Retinal pigment epithelial cell (primary cell): ENCODE data around the gene PRAMEF11.
"Not testable (repeated sequence)": the region's sequence is repeated elsewhere in the genome, so short reads cannot be mapped to it uniquely, and the experiment has no call there.

Experiments
- DNase-seq: peaks from one replicate; pipeline ENCODE4 v3.0.0-alpha.2; 2010; ENCODE audit warnings: low read depth
- H3K4me3 ChIP-seq: 2 replicates; pipeline ENCODE4 v1.5.1; 2011; ENCODE audit warnings: mild to moderate bottlenecking, low read length, control low read depth, moderate library complexity
- TF ChIP-seq, protein P1 (sequence below): conservative IDR thresholded peaks from 2 replicates; pipeline ENCODE4 v1.5.1; 2011; ENCODE audit warnings: low read depth, low read length, control low read depth, inconsistent platforms

The PRAMEF11 gene

DNA sequence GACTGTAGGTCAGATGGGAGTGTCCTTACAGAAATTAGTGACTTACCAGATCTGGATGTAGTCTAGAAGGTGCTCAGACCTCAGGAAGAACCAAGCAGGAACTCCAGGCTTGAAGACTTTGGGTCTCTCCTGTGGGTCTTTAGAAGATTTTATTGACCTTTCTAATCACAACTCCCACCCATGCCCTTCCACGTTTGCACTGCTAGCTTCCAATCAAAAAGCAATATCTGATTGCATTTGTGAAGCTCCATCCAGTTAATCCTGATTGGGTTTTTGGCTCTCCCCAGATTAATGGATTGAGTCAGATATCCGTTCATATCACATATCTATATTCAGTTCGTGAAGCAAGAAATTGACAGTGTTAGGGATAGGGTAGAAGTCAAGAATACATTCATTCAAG is at the start of gene PRAMEF11:
PRAMEF11 (minus strand) TSS at position 101 of the 400 bp plus-strand sequence. CDS start 2,621 bp downstream, outside the sequence.
- not testable (repeated sequence) for DNase-seq, H3K4me3 ChIP-seq

DNA sequence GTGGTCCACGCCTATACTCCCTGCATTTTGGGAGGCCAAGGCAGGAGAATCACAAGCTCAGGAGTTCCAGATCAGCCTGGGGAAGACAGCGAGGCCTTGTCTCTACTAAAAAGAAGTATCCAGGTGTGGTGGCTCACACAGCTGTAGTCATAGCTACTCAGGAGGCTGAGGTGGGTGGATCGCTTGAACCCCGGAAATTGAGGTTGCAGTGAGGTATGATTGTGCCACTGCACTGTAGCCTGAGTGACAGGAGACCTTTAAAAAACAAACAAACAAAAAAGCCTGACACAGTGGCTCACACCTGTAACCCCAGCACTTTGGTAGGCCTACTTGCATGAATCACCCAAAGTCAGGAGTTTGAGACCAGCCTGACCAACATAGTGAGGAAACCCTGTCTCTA is 47.2 kb upstream of the PRAMEF11 start:
- not testable (repeated sequence) for H3K4me3 ChIP-seq, DNase-seq

DNA sequence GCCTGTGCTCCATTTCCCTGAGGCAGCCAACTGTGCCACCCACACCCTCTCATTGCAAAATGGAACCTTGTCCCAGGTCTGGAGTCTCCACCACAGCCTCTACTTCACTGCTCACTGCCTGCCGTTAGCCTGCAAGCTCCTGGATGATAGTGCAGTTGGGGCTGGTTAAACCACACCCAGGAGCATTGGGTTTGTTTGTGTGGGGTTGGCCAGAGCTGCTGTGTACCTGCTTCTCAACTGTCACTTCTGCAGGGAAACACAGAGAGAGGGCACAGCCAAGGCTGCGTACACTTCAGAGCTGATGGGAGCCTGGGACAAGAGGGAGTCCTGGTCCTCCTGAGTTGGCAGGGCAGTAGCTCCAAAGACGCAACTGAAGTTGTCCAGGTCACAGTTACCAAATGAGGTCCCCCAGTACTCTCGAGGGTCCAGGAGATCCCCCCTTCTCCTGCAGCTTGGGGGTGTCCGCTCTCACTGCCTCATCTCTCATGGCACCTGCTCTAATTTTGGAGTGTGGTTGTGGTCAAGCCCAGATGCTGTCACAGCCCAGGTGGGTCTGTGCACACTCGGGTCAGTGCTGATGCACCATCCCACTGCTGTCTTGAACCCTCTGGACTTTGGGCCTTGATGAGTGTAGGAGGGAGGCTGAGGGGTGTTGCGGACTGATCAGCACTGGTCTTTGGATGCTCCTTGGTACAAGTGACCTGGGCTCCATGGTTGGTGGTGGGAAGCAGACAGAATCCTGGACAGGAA is 32.1 kb upstream of the PRAMEF11 start:
- not testable (repeated sequence) for DNase-seq, H3K4me3 ChIP-seq

DNA sequence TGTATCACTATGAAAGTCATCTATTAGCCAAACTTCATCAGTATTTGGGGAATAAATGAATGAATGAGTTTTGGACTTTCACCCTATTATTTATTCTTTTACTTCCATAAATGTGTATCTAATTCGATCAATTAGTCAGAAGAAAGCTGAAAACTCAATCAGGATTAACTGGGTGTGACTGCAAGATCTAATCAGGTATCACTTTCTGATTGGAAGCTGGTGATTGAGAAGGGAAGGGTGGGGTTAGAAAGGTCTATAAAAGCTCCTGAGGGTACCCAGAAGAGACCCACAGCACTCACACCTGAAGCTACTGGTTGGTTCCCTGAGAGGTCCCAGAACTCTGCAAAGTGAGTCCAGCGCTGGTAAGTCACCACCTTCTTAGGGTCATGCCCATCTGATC is 25.6 kb upstream of the PRAMEF11 start, which contains the start of gene PRAMEF2:
PRAMEF2 (plus strand) TSS at position 301 of the 400 bp plus-strand sequence. CDS start 1,924 bp downstream, outside the sequence.
- DNase-seq, H3K4me3 ChIP-seq: not testable (repeated sequence)

DNA sequence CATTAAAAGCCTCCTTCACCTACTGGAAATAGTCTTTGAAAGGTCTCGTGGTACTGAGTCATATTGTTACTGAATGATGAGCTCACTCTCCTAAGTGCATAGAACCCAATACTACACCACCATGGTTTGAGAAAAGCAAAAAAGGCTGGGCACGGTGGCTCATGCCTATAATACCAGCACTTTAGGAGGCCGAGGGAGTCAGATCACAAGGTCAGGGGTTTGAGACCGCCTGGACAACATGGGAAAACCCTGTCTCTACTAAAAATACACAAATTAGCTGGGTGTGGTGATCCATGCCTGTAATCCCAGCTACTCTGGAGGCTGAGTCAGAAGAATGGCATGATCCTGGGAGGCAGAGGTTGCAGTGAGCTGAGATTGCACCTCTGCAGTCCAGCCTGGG is 20.6 kb upstream of the PRAMEF11 start:
- DNase-seq = peak; percentile 6
- TF ChIP-seq, protein P1, sequence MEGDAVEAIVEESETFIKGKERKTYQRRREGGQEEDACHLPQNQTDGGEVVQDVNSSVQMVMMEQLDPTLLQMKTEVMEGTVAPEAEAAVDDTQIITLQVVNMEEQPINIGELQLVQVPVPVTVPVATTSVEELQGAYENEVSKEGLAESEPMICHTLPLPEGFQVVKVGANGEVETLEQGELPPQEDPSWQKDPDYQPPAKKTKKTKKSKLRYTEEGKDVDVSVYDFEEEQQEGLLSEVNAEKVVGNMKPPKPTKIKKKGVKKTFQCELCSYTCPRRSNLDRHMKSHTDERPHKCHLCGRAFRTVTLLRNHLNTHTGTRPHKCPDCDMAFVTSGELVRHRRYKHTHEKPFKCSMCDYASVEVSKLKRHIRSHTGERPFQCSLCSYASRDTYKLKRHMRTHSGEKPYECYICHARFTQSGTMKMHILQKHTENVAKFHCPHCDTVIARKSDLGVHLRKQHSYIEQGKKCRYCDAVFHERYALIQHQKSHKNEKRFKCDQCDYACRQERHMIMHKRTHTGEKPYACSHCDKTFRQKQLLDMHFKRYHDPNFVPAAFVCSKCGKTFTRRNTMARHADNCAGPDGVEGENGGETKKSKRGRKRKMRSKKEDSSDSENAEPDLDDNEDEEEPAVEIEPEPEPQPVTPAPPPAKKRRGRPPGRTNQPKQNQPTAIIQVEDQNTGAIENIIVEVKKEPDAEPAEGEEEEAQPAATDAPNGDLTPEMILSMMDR = no peak
- no peak overlapping the region for H3K4me3 ChIP-seq

DNA sequence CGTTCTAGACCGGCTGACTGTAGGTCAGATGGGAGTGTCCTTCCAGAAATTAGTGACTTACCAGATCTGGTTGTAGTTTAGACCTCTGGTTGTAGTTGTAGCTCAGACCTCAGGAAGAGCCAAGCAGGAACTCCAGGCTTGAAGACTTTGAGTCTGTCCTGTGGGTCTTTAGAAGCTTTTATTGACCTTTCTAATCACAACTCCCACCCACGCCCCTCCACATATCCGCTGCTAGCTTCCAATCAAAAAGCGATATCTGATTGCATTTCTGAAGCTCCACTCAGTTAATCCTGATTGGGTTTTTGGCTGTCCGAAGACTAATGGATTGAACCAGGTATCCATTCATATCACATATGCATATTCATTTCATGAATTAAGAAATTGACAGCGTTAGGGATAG is 17.4 kb upstream of the PRAMEF11 start, which contains the start of gene HNRNPCL1:
HNRNPCL1 (minus strand) TSS at position 101 of the 400 bp plus-strand sequence. CDS start 431 bp downstream, outside the sequence.
- not testable (repeated sequence) for DNase-seq, H3K4me3 ChIP-seq

DNA sequence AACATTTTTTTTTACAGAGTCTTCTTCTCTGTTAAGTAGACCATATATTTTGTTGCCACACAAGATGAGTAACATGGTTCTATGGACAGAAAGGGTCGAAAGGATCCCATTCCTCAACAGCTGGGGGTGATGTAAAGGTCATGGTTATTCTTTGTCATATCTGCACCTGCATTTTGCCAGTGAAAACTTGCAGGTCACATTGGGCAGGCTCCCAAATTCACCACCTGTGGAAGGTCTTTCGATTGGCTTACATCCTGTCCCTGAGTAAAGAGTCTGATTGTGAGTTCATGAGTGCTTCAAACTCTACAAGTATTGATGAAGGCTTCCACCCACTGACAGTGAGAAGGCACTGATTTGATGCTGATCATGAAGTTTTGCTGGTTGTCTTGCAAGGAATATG is 2.0 kb upstream of the PRAMEF11 start:
- not testable (repeated sequence) for H3K4me3 ChIP-seq, DNase-seq

DNA sequence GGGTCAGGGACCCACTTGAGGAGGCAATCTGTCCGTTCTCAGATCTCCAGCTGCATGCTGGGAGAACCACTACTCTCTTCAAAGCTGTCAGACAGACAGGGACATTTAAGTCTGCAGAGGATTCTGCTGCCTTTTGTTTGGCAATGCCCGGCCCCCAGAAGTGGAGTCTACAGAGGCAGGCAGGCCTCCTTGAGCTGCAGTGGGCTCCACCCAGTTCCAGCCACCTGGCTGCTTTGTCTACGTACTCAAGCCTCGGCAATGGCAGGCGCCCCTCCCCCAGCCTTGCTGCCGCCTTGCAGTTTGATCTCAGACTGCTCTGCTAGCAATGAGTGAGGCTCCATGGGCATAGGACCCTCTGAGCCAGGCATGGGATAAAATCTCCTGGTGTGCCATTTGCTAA is 12.1 kb downstream of the PRAMEF11 start:
- DNase-seq, H3K4me3 ChIP-seq: not testable (repeated sequence)

DNA sequence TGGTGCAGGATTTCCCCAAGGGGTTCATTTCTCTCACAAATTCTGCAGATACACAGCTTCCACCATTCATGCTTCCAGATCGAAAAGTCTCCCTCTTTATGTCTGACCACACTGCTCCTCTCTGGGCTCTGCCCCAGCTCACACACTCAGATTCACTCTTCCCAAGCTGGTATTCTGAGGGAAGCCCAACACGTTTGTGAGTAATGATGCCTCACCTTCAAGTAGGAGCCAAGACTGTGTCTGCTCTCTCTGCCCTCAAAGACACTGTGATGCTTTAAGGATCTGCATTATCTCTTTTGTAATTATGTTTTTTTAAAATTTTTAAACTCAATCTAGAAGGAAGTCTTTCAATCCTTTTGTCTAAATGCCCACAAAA is 19.8 kb downstream of the PRAMEF11 start:
- no peak overlapping the region for H3K4me3 ChIP-seq
- TF ChIP-seq, protein P1 = no peak
- DNase-seq = no peak

DNA sequence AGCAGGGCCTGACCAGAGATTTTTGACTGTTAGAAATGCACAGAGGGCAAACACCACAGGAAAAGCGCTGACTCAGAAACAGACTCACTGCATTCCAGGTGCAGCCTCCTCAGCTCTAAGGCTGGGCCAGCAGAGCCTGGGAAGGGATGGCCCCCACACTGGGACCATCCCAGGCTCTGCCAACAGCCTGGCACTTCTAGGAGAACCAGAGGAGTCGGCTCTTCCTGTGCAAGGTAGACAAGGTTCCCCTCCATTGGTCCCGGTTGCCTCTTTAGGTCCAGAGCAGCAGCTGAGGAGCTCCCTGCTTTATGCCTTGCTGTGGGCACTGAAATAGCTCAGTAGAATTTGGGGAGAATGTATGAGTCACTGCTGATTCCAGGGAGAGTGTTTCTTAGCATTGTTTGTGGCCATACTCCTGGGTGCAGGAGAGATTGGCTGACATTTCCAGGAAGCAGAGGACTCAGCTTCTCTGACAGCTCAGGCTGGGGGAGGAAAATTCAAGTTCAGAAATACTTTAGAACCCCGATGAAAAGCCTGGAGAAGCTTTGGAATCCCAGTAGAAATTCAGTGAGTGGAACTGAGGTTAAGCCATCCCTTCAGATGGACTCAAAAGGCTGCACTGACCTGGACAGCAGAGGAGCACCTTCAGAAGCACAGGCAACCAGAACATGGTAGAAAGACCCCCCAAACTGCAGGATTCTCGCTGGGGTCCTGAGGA is 20.4 kb downstream of the PRAMEF11 start:
- DNase-seq = no peak
- TF ChIP-seq, protein P1 = no peak
- H3K4me3 ChIP-seq = no peak overlapping the region

DNA sequence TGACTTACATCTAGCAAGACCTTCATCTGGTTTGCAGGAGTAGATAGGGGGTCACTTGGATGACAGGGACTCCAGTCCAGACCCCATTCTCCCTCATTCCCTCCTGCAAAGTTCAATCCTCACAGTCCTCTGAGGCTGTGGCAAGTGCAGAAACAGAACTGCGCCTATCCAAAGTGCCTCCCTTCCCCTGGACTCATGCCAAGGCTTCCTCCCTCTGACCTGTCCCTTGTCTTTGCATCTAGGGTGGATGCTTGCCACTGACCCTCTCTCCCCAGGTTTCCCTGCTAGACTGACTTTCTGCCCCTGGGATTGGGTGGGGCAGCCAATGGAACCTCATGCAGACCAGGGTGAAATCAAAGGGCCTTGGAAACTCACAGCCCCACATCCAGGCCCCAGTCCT is 21.3 kb downstream of the PRAMEF11 start:
- H3K4me3 ChIP-seq = no peak overlapping the region
- TF ChIP-seq, protein P1 = no peak
- DNase-seq = no peak
